SW480 (cell line): ENCODE results near the gene VPS18.

Source experiments
- DNase-seq: peaks from one replicate; pipeline ENCODE4 v3.0.0-alpha.2; 2016; ENCODE audit warnings: low spot score

VPS18 gene

DNA sequence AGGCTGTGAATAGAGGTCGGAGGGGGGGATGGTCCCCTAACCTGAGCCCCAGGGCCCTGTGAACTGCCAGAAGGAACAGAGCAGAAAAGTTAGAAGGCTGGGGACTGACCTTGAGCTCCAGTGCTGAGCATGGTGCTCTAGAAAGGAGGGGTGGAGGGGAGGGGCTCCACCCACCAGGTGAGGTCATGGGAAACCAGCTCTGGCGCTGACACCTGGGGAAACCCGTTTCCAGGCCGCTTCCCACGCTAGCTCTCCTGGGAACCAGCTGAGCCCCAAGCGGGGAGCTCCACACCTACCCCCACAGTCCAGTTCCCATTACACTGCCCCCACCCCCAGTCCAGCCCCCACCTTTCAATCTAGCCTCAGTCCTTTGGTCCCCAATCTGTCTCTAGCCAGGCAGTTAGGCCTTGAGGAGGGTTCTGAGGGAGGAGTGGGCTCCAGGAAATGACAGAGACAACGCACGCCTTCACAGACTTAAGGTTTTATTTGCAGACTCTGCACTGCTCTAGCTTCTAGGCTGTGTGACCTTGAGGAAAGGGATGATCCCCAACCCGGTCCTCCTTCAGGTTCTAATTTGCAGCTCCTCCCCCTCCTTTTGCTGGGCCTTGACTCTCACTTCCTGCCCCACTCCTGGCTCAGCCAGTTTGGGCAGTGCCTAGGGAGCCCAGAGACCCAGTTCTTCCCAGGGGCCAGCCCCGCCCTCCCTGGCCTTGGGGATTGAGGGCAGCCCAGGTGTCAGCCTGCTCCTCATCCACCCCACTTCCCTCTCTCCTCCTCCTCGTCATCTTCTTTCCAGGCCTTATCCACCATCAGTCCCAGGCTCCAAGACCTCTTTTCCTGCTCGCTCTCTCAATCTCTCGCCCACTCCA is 22.3 kb upstream of the VPS18 start:
- no peak for DNase-seq

DNA sequence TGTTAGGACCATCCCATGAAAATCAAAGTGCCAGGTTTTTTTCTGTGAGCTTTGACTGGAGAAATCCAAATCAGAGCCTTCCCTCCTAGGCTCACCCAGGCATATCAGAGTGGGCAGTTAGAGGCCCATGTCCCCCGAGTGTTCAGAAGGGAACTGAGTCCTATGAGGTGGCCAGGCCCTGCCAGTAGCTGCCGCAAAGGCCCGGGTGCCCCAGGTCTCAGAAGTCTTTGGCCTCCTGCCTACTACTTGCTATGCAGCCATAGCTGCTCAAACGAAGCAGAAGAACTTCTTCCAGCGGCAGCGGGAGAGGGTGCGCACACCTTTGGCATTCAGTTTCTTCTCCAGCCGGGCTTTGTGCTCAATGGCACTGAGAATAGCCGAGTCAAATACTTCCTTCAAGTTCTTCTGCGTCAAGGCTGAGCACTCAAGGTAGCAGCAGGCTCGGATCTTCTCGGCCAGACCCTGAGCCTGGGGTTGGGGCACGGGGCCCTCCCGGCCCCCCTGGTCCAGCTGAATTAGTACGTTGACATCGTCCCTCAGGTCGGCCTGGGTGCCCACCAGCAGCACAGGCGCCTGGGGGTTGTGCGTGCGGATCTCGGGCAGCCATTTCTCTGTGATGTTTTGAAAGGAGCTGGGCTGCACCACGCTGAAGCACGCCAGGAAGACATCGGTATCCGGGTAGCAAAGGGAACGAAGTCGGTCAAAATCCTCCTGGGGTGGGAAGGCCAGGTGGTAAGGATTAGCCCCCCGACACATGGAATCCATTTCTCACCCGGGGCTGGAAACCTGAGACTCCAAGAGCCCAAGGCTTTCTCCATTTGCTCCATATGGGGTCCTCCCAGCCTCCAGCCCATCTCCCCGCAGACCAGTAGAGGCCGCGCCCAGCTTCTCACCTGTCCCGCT is 21.2 kb upstream of the VPS18 start:
- no peak for DNase-seq

DNA sequence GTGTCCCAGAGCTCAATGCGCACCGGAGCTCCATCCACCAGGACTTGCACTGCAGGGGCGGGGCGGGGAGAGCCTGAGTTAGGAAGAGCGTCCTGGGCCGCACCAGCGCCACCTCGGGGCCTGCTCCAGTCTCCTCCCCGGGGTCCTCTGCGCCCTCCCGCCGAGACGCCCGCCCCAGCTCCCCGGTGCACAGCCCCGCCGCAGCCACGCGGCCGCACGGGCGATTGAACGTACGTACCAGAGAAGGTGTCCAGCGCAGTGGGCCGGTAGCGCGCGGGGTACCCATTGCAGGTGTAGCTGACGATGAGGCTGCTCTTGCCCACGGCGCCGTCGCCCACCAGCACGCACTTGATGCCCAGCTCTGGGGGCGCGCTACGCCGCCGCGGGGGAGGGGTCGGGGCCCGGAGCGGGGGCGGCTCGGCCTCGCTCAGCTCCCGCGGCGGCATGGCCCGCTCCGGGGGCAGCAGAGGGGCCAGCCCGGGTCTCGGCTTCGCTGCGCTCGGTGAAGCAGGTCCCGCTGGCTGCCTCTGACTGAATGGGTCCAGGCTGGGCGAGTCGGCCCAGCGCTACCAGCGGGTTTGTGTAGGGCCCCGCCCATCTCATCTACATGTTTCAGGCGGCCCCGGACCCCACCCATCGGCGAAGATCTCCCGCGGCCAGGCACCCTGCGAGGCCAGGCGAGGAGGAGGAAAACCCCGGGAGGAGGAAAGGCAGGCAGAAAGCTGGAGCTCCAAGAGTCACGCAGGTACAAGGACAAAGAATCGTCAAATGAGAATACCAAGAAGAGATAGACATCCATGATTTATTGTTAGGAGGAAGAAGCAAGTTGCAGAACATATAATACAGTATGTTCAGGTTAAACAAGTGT is 20.3 kb upstream of the VPS18 start, which contains the start of gene RHOV:
TSS of gene RHOV (minus strand) at position 541 of the 868 bp plus-strand sequence. CDS start at position 446, 95 bp downstream.
- peak; percentile 80 for DNase-seq

DNA sequence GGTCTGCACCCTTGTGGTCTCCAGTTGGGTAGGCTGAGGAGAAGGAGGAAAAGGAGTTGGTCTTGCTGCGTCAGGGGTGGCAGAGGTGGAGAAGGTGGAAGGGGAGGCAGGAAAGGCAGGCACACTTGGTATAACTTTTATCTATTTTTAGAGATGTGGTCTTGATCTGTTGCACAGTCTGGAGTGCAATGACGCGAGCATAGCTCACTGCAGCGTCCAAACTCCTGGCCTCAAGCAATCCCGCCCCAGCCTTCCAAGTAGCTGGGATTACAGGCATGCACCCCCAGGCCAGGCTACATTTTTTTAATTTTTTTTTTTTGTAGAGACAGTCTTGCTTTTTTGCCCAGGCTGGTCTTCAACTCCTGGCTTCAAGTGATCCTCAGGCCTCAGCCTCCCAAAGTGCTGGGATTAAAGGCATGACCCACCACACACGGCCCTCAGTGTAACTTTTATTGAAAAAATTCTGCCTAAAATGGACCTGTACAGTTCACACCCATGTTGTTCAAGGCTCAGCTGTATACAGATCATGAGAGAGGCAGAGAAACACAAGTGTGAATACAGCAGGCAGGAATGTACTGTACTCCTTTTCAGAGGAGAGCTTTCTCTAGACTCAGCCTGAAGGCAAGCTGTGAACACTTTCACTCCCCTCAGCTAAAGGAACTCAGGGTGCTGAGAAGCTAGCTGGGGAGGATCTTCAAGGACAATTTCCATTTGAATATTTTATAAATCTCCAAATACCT is 18.1 kb upstream of the VPS18 start:
- DNase-seq: no peak

DNA sequence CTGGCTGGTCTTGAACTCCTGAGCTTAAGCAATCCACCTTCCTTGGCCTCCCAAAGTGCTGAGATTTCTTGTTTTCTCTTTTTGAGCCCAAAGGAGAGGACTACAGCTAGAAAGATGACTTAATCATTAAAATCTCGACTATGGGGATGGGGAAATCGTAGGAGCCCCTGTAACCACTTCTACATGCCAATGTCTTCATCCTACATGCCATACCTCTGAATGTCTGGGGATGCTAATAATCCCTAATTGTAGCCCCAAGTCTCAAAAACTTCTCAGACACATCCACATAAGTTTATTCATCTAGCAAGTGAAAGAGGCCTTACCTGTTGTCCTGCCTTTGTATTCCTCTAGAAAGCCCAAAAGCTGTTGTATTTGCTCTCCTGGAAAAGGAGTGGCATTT is 16.6 kb upstream of the VPS18 start:
- DNase-seq: no peak

- DNase-seq: peak; percentile 44
Measured at GRCh38 chr15:40878785-40879184, 15.5 kb upstream of the VPS18 start.

GRCh38 chr15:40879609-40880008 is 14.6 kb upstream of the VPS18 start:
- peak; percentile 67 for DNase-seq

- no peak for DNase-seq
Measured at GRCh38 chr15:40881351-40881750, 12.9 kb upstream of the VPS18 start.

DNA sequence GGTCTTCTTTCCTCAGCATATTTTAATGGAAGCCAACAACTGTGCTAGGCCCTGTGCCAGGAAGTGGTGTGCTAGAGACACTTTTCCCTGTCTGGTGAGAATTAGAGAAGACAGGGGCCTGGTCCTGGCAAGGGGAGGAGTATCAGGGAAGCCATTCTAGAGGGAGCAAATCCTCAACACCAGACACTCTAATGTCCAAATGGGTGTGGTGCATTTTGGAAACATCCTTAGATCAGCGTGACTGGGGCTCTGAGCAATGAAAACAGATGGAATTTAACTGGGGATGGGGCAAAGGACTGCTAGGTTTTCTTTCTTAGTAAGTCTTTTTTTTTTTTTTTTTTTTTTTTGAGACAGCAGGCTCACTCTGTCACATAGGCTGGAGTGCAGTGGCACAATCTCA is 7.7 kb upstream of the VPS18 start:
- no peak for DNase-seq

- DNase-seq: no peak
Measured at GRCh38 chr15:40889112-40889511, 5.1 kb upstream of the VPS18 start.

- no peak for DNase-seq
Measured at GRCh38 chr15:40891138-40891537, 3.1 kb upstream of the VPS18 start.

GRCh38 chr15:40891810-40892446 is 2.3 kb upstream of the VPS18 start:
- DNase-seq: peak; percentile 66

GRCh38 chr15:40892447-40893012 is 1.7 kb upstream of the VPS18 start:
- no peak for DNase-seq

DNA sequence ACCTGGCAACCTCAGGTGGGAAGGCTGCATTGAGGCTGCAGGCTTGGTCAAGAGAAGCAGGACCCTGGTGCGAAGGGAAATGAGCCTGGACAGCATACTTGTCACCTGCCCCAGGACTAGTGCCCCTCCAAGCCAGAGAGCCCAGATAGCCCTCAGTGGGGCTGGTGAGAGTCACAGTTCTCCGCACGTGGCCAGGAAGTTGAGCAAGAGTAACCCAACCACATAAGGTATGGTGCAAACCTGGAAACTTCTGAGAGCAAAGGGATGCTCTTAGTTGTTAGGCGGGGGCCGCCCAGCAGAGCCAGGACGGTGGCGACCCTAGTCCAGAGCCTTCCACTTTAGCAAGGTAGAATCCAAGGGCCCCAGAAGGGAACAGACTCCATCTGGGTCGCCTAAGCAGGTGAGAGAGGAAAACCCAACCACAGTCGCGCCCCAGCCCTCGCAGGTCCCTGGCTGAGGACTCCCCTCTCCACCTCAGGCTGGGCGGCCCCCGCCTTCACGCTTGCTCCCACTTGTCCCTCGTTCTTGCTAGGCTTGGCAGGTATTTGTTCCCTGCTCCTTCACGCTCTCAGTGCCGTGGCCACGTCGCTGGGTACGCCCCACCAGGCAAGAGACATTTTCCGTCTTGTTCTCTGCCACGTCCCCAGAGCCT is 1.1 kb upstream of the VPS18 start:
- DNase-seq: no peak

DNA sequence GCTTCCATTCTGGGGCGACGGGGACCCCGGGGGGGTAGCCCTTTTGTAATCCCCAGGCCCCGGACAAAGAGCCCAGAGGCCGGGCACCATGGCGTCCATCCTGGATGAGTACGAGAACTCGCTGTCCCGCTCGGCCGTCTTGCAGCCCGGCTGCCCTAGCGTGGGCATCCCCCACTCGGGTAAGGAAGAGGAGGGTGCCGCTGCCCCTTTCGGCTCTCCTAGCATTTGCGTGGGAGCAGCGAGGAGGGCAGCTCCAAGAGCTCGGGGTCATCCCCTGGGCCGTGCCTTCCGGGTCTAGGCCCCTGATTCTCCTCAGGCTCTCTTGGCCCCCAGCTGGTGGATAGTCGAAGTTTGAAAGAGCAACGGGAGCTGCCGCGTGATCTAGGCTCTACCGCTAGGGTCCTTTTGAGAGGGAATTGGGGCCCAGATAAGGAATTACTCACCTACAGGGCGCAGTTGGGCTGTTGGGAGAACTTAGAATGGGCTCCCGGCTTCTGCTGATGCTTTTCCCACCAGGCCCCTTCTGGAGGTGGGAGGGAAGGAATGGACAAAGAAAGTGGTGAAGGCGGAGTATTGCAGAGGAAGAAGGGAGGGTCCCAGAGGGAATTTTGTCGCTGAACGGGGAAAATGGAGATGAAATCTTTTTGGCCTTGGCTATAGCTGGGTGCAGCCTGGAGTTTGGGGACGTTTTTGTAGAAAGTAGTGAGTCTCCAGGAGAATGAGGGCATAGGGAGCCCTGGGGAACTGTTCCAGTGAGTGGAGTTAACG is 615 bp downstream of the VPS18 start:
- DNase-seq: peak; percentile 76

DNA sequence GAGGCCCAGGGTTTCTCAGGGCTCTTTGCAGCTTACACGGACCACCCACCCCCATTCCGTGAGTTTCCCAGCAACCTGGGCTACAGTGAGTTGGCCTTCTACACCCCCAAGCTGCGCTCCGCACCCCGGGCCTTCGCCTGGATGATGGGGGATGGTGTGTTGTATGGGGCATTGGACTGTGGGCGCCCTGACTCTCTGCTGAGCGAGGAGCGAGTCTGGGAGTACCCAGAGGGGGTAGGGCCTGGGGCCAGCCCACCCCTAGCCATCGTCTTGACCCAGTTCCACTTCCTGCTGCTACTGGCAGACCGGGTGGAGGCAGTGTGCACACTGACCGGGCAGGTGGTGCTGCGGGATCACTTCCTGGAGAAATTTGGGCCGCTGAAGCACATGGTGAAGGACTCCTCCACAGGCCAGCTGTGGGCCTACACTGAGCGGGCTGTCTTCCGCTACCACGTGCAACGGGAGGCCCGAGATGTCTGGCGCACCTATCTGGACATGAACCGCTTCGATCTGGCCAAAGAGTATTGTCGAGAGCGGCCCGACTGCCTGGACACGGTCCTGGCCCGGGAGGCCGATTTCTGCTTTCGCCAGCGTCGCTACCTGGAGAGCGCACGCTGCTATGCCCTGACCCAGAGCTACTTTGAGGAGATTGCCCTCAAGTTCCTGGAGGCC is 5.4 kb downstream of the VPS18 start:
- DNase-seq: no peak

GRCh38 chr15:40900256-40901052 is 6.2 kb downstream of the VPS18 start:
- no peak for DNase-seq

DNA sequence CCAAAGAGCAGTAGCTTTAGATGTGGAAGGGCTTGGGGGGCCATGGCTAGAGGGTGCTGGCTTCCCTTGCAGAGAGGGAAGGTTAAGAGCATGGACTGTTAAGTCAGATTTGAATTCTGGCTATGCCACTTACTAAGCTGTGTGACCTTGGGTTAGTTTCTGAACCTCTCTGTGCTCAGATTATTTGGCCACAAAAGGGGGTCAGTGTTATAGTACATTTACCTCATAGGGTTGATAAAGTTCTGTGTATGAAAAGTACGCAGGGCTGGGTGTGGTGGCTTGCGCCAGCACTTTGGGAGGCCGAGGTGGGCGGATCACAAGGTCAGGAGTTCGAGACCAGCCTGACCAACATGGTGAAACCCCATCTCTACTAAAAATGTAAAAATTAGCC is 6.8 kb downstream of the VPS18 start:
- DNase-seq: no peak
